ENCODE results near the gene SUSD6. TPM values are rescaled to one million over a fixed set of nuclear protein-coding genes. Genes with fewer than 3 reads are reported as not detected.

The SUSD6 gene
- total RNA-seq, 2 experiments from 2014 or later: 23.1 to 43.6 TPM

GRCh38 chr14:69582829-69583228 is 28.6 kb upstream of the SUSD6 start:
- no peak overlapping the region for H2AFZ ChIP-seq (ENCODE audit: low read length)
- H3K27ac ChIP-seq (ENCODE audit: low read depth, low read length, poor library complexity, severe bottlenecking): no peak overlapping the region
- peaks cover 7% of the 10 kb centered on the region for H3K4me1 ChIP-seq (ENCODE audit: insufficient read depth, low read length, poor library complexity, severe bottlenecking)
- no peaks in the 10 kb centered on the region for H3K9me3 ChIP-seq (ENCODE audit: low read length)
- no peaks in the 10 kb centered on the region for H3K36me3 ChIP-seq (ENCODE audit: insufficient read depth, low read length)
- no peak overlapping the region for H3K4me2 ChIP-seq (ENCODE audit: low read length)
- BruUV-seq (replicated peaks): no TSS peak
- CTCF ChIA-PET (ENCODE audit: unreplicated experiment): no interaction called here
- no peak for DNase-seq (ENCODE audit: low spot score)
- intact Hi-C loops (cut with micrococcal nuclease; ENCODE audit: unreplicated experiment): loop anchor here (10.0 kb wide), 2 partner anchors 232 to 432 kb away; no protein-coding TSS in a partner anchor
- no peaks in the 10 kb centered on the region for H3K79me2 ChIP-seq (ENCODE audit: insufficient read depth, low read depth, low read length)
- no peak overlapping the region for H3K4me3 ChIP-seq (ENCODE audit: low read depth, low read length, poor library complexity, severe bottlenecking)
- TF ChIP-seq EZH2phosphoT487 (IDR thresholded peaks at IDR 0.05; ENCODE audit: borderline replicate concordance, low read depth, low read length): no peak
- TF ChIP-seq CTCF (conservative IDR thresholded peaks at IDR 0.05; ENCODE audit: low read length): no peak
- no peaks in the 10 kb centered on the region for H3K9me2 ChIP-seq (ENCODE audit: insufficient read depth, low read length)
- POLR2A ChIA-PET: interaction anchor here (0.8 kb wide), 1 partner anchor 135 kb away, joined by 3 read pairs; no protein-coding TSS in a partner anchor
- H4K20me1 ChIP-seq (ENCODE audit: insufficient read depth, low read length): no peaks in the 10 kb centered on the region

GRCh38 chr14:69584389-69584788 is 27.0 kb upstream of the SUSD6 start:
- Histone ChIP-seq H3K9me3 (ENCODE audit: low read length) (no peaks in the 10 kb centered on the region), H3K36me3 (ENCODE audit: insufficient read depth, low read length) (no peaks in the 10 kb centered on the region), H3K9me2 (ENCODE audit: insufficient read depth, low read length) (no peaks in the 10 kb centered on the region), H4K20me1 (ENCODE audit: insufficient read depth, low read length) (no peaks in the 10 kb centered on the region), H3K4me3 (ENCODE audit: low read depth, low read length, poor library complexity, severe bottlenecking) (no peak overlapping the region), H3K27ac (ENCODE audit: low read depth, low read length, poor library complexity, severe bottlenecking) (no peak overlapping the region), H3K4me1 (ENCODE audit: insufficient read depth, low read length, poor library complexity, severe bottlenecking) (peaks cover 7% of the 10 kb centered on the region), H2AFZ (ENCODE audit: low read length) (no peak overlapping the region), H3K4me2 (ENCODE audit: low read length) (no peak overlapping the region), H3K79me2 (ENCODE audit: insufficient read depth, low read depth, low read length) (no peaks in the 10 kb centered on the region)
- no TSS peak for BruUV-seq (replicated peaks)
- intact Hi-C loops (cut with micrococcal nuclease; ENCODE audit: unreplicated experiment): loop anchor here (10.0 kb wide), 2 partner anchors 230 to 430 kb away; no protein-coding TSS in a partner anchor
- DNase-seq (ENCODE audit: low spot score): no peak
- CTCF ChIA-PET (ENCODE audit: unreplicated experiment): interaction anchor here (0.6 kb wide), 1 partner anchor 121 kb away, joined by 3 read pairs; no protein-coding TSS in a partner anchor
- TF ChIP-seq EZH2phosphoT487 (IDR thresholded peaks at IDR 0.05; ENCODE audit: borderline replicate concordance, low read depth, low read length): no peak
- TF ChIP-seq CTCF (conservative IDR thresholded peaks at IDR 0.05; ENCODE audit: low read length): no peak
- POLR2A ChIA-PET: no interaction called here

- no peak for DNase-seq (ENCODE audit: low spot score)
- Histone ChIP-seq H2AFZ (ENCODE audit: low read length) (no peak overlapping the region), H3K36me3 (ENCODE audit: insufficient read depth, low read length) (no peaks in the 10 kb centered on the region), H3K4me2 (ENCODE audit: low read length) (no peak overlapping the region), H3K9me3 (ENCODE audit: low read length) (no peaks in the 10 kb centered on the region), H4K20me1 (ENCODE audit: insufficient read depth, low read length) (no peaks in the 10 kb centered on the region), H3K4me3 (ENCODE audit: low read depth, low read length, poor library complexity, severe bottlenecking) (no peak overlapping the region), H3K4me1 (ENCODE audit: insufficient read depth, low read length, poor library complexity, severe bottlenecking) (peaks cover under 1% of the 10 kb centered on the region), H3K27ac (ENCODE audit: low read depth, low read length, poor library complexity, severe bottlenecking) (no peak overlapping the region), H3K9me2 (ENCODE audit: insufficient read depth, low read length) (no peaks in the 10 kb centered on the region), H3K79me2 (ENCODE audit: insufficient read depth, low read depth, low read length) (no peaks in the 10 kb centered on the region)
- BruUV-seq (replicated peaks): no TSS peak
- TF ChIP-seq CTCF (conservative IDR thresholded peaks at IDR 0.05; ENCODE audit: low read length) (no peak), EZH2phosphoT487 (IDR thresholded peaks at IDR 0.05; ENCODE audit: borderline replicate concordance, low read depth, low read length) (no peak)
- ChIA-PET CTCF (ENCODE audit: unreplicated experiment) (interaction anchor here (1.0 kb wide), 1 partner anchor 141 kb away, joined by 3 read pairs; no protein-coding TSS in a partner anchor), POLR2A (no interaction called here)
- intact Hi-C loops (cut with micrococcal nuclease; ENCODE audit: unreplicated experiment): loop anchor here (10.0 kb wide), 2 partner anchors 228 to 428 kb away; no protein-coding TSS in a partner anchor
Measured at GRCh38 chr14:69586404-69586803, 25.0 kb upstream of the SUSD6 start.
